DMS153 (cell line): ENCODE data around the gene ALG2.
A peak's percentile ranks its signal among the peaks of the same experiment; 100 is the strongest.
"Not testable (repeated sequence)": the region's sequence is repeated elsewhere in the genome, so short reads cannot be mapped to it uniquely, and the experiment has no call there.

Experiments
- DNase-seq: peaks from one replicate; lab custom pipeline; 2025; lab: John Stamatoyannopoulos, UW

Gene ALG2

DNA sequence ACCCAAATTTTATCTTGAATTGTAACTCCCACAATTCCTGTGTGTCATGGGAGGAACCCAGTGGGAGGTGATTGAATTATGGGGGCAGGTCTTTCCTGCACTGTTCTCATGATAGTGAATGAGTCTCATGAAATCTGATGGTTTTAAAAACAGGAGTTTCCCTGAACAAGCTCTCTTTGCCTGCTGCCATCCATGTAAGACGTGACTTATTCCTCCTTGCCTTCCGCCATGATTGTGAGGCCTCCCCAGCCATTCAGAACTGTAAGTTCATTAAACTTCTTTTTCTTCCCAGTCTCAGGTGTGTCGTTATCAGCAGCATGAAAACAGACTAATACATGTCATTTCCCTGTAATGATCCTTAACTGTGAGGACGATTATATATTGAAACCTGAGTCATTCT is 16.1 kb upstream of the ALG2 start:
- not testable (repeated sequence) for DNase-seq

DNA sequence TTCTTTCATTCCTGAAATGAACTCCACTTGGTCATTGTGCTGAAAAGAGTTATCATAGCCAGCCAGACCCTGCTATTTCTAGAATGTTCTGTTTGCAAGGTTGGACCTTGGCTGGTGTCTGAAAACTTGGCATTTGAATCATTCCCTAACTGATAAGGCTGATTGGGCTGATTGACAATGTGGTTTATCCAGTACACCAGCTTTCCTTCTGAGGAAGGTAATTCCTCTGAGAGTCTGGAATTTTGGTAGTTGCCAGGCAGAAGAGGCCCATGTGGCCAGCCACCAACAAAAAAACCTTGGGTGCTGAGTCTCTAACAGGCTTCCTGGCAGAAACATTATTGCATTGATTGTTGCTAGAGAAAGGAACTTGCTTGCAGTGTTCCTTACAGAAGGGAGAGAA is 15.6 kb upstream of the ALG2 start:
- DNase-seq: no peak

DNA sequence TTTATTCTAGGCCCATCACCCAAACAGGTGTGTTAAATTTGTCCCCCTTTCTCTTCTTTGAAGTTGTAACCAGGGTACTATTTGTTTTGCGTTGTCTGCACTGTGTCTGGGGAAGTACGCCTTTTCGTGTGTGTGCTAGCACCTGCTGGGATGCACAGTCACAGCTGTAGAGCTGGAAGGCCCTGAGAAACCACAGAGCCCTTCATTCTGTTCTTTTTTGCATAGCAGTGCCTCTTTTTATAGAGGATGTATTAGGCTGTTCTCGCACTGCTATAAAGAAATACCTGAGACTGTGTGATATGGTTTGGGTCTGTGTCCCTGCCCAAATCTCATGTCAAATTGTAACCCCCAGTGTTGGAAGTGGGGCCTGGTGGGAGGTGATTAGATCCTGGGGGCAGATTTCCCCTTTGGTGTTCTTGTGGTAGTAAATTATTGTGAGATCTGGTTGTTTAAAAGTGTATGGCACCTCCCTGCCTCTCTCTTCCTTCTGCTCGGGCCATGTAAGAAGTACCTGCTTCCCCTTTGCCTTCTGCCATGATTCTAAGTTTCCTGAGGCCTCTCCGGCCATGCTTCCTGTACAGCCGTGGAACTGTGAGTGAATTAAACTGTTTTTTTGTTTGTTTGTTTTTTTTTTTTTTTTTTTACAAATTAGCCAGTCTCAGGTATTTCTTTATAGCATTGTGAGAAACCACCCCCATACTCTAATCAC is 14.3 kb upstream of the ALG2 start:
- no peak for DNase-seq

DNA sequence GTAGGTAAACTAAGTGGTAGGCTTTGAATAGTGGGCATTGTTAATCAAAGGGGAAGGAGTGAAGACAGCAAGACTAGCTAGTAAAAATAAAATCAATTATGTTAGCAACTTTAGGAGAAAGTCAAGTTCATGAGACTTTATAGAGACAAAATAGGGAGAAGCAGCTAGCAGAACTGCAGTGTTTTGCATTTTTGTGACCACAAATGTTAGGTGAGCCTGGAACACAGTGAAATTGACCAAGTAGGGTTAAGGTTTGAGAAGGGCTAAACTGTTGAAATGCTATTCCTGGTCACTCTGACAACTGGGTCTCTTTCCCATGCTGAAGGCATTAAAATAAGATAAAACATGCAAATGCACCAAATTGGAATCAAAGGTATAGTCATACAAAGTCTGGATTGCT is 13.3 kb upstream of the ALG2 start:
- DNase-seq: no peak

DNA sequence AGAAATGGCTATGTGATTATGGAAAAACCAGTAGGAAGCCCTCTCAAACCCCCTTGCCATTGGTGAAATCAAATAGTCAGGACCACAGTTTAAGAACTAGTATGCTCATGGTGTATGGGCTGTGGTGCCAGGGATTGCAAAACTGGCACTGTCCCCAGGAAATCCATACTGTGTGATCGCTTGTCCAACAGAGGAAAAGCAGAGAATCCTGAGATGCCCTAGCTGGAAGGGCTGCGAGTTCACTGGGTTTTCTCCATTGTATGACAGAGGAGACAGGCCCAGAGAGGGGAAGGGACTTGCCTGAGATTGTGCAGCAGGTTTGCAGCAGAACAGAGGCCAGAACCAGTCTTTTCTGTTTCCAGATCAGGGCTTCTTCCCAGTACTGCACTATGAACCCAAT is 12.9 kb upstream of the ALG2 start:
- DNase-seq: no peak

DNA sequence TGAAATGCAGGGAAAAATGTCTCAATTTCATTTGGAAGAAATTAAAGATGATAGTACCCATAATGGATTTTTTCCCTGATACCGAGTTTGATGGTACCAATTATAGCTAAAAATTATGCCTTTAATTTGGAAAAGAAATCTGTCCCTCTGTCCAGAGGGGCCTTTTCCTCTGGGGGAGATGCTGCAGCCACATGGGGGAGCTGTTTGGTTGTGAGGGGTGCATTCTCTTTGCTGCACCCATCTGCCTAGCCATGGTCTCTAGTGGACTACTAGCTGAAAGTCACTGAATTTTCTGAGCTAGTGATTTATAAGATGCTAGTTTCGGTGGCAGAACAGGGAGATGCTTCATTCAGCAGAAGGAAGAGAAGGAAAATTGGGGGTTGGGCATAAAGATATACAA is 10.0 kb upstream of the ALG2 start:
- no peak for DNase-seq

DNA sequence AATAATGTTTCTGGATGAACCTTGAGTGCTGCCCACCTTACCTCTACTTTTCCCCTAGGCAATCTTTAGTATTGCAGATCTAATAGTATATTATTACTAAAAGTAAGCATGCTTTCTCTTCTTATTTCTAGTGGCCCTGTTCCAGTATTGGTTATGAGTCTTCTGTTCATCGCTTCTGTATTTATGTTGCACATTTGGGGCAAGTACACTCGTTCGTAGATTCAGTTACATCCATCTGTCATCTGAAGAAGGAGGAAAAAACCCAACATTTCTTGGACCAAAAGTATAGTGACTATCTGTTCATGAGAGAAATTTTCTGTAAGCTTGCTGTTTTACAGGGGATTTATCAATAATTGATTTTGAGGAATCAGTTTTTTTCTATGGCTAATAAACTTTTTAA is 8.5 kb upstream of the ALG2 start:
- no peak for DNase-seq

DNA sequence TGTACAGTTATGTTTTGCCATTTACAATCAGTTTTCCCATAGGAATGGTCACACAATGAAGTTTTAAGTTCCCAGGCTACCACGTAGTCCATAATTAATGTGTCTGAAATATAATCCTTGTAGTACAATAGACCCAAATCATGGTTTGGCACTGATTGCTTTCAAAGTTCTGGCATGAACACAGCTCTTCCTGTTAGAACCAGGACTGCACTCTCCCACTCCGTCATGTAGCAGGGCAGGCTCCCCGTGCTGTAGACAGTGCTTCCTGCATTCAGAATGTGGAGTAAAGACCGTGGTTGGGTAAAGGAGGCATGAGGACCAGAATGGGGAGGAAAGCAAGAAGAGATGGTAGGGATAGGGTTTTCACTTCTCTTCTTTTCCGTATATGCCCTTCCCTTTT is 4.3 kb upstream of the ALG2 start:
- DNase-seq: no peak

DNA sequence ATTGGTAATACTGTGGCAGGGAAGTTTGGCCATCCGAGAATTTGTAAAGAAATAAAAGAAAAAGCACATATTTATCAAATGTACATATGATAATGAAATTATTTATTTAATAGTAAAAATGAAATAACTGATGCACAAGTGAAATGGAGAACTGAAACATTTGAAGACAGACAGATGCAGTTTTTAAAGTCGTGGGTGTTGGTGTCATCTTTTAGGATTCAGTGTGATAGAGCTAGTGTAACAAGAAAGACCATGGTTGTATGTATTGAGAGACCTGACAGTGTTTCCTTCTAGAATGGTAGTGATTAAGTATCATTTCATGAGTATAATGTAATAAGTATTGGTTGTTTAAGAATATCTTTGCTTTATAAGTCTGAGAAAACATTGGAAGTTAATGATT is 2.7 kb upstream of the ALG2 start:
- no peak for DNase-seq

DNA sequence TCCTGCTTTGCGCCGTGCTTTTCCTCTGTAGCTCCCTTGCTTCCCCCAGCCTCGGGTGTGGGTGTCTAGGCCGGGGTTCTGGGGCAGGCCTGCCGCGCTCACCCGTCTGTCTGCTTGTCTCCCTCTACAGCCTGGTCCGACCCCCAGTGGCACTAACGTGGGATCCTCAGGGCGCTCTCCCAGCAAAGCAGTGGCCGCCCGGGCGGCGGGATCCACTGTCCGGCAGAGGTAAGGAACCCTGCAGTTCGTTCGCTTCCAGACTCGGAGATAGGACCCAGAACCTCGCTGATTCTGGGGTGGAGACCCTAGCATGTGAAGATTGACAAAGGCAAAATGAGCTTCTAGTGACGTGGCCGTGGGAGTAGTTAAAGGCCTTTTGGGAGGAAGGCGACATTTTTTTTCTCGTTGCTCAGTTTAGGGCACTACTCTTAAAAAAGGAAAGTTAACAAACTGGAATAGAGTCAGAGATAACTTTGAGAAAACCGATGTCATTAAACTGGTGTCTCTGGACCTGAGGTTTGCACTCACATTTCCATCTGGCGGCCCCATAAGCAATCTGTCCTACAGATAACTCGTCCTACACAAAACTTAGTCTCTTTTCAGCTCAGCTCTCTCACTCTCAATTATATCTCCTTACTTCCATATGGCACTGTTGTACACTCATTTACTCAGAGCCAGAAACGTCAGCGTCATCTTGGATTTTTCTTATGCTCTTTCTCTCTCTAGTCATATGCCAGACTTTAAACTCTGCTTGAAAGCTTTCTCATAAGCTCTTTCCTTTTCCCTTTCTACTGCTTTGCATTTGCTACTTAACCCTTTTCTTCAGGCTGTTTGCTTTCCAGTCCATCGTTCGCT is 901 bp upstream of the ALG2 start:
- no peak for DNase-seq

DNA sequence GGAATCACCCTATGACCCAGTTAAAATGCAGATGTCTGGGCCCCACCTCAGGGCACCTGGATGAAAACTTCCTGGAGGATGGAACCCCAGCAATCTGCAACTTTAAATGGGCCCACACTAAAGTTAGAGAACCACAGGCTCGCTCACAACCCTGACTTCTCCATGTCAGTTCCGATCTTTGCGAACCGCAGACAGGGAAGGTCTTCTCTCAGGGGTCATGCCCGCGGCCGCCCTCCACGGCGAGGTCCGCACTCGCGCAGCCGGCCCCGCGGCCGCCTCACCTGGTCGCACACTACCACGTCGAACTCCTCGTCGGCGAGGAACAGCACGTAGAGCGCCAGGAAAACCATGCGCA is 499 bp downstream of the ALG2 start:
- no peak for DNase-seq

DNA sequence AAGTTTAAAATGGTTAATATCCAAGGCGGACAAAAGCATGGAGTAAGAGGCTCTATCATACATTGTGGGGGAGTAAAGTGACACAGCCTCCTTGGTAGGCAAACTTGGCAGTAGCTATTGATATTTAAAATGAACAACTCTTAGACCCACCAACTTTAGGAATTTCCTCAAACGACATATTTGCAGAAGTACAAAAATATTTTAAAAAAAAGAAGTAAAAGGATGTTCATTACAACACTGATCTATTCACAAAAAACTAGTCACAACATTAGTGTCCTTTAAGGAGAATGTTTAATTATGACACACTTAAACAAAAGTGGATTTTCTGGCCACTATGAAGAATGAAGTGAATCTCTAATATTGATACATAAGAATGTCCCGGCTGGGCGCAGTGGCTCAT is 1.7 kb downstream of the ALG2 start:
- no peak for DNase-seq

DNA sequence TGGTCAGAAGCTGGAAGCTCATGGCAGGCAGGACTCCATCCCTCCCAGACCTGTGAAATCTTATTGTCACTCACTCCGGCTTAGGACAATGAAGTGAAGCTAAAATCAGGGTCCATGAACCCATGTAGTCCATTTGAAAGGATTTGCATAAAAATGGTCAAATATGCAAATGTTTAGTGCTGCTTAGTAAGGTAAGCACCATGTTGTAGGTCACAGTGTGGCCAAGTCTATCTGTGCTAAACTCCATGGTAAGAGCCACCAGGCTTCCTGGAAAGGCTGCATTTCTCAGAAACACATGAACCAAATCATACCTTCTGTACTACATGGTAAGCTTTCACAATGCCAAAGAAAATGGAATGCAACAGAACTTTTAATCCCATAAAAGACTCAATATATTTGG is 5.7 kb downstream of the ALG2 start:
- no peak for DNase-seq

DNA sequence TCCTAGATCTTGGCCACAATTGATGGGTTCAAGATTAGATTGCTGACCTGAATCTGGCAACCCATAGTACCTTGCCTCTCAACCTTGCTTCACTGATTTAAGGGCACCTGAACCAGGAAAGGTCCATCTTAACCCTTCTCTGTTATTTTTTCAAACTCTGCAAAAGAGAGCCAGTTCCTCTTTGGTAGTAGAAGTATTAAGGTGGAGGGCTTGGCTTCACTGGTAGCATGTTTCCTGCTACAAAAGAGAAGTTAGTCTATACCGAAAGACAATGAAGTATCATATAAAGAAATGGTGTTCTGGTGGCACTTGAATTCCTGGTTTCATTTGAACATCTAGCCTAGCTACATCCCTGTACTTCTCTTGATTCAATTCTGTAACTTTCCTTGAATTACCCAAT is 8.5 kb downstream of the ALG2 start:
- DNase-seq: no peak

DNA sequence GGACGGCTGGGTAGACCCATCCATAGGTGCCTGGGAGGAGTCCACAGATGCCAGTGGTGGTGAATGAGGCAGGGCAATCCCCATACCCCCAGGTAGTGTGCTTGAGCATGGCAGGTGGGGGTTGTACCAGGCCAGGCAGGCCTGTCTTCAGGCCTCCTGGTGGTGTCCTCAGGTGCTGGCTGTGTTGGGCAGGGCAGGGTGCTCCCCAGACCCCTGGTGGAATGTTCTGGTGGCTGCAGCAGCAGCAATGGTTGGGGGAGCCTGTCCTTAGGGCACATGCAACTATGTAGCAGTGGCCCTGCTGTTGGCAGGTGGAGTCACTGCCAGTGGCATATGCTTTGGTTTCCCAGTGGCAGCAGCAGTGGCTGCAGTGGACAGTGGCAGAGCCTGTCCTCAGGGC is 10.0 kb downstream of the ALG2 start:
- no peak for DNase-seq

DNA sequence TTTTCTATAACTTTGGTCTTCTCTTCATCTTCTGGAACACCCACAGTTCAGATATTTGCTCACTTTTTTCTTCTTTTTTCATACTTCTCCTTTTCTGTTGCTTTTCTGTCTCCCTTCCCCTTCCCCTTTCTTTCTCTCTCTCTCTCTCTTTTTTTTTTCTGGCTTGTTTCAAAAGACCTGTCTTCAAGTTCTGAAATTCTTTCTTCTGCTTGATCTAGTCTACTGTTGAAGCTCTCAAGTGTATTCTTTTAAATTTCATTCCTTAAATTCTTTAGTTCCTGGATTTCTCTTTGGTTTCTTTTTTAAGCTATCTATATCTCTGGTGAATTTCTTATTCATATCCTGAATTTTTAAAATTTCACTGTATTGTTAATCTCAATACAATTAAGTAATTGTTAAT is 11.2 kb downstream of the ALG2 start:
- no peak for DNase-seq

DNA sequence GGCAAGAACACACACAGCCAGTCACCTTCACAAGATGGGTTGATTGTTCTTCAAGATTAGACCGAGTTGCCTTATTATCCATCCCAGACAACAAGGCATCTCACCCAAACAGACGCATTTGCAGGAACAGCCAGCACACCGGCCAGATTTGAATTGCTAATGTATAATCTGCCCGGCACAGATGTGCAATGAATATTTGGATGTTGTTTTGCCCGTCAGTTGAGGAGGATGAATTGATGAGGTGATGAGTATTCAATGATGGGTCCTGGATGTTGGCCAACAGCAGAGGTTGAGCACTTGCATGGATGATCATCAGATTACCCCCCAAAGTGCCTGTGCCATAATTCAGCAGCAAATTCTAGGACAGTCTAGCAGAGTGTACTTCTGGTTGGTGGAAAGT is 20.1 kb downstream of the ALG2 start:
- DNase-seq: no peak

DNA sequence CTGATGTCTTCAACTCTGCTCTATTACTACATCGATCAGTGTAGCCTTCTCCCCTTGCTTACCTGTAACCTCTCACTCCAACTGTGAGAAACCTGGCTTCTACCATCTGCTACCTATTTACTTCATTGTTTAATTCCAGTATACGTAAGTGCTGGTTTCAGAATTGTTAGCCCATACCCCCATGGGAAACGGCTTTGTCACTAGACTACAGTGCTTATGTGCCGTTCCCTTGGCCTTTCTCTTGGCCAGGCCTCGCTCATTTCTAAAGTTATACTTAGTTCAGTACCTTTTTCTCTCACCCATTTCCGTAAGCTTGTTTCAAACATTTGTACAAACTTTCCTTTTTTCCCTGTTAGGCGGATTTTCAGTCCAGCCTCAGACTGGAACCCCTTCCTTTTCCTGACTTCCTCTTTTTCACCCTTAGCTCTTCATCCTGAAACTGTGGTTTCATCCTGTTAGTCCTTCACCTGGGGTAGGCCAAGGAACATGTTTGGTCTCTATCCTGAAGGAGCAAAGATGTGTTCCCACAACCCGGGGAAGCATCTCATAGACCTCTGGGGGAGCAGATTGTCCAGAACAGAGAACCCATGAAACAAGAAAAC is 21.7 kb downstream of the ALG2 start:
- DNase-seq: peak; percentile 54

DNA sequence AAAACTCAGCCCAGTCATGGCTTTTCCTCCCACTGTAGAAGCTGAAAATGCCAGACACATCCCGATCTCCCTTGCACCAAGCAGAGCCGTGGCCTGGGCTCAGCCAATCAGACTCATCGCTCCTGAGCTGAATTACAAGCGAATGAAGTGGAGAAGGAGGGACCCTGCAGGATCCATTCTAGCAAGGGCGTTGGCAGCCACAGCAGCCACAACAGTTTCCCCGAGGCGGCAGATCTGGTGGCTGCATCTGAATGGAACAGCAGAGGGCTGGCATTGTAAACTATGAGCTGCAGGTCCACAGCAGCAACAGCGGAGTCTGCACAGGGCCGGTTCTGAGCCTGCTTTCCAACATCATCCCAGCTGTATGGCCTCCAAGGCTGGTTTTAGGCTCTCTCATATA is 23.8 kb downstream of the ALG2 start:
- peak; percentile 24 for DNase-seq

DNA sequence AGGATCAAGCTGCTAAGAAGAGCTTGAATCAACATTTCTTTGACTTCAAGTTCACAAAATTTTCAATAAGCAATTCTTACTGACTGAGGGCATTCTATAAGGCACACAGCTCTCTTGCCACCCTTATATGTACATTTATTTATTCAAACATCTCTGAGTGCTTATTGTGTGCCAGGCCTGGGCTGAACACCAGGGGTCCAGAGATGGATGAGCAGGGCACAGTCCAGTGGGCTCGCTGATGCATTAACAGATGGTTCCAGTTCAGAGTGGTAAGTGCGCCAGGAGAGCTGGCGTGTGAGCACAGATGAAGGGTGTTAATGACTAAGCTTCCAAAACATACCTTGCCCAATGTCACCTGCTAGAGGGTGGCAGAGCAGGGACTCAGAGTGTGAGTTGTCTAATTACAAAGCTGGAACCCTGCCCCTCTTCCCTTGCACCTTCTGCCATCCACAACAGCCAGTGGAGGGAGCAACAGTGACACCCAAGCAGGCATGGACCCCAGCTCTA is 24.6 kb downstream of the ALG2 start:
- DNase-seq: no peak

DNA sequence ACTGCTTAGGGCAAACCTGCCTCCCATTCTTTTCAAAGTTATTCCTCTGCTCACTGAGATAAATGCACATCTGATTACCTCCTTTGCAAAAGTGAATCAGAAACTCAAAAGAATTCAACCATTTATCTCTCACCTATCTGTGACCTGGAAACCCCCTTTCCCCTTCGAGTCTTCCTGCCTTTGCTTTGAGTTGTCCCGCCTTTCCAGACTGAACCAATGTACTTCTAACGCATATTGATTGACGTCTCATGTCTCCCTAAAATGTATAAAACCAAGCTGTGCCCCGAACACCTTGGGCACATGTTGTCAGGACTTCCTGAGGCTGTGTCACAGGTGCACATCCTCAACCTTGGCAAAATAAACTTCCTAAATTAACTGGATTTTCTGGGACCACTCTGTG is 25.3 kb downstream of the ALG2 start:
- DNase-seq: not testable (repeated sequence)

DNA sequence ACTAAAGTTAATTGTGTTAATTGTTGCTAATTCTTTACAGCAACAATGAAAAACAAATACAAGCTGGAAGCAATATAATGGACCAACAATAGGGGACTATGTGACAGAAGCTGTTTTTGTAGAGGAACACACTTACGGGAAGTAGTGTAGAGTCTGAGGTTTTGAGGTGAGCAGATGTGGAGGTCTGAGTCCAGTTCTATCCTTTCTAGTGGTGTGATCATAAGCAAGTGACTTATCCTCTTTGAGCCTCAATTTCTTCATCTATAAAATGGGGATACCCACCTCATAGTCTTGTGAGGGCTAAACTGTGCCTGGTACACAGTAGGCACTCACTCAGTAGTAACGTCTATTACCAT is 28.3 kb downstream of the ALG2 start:
- DNase-seq: no peak

DNA sequence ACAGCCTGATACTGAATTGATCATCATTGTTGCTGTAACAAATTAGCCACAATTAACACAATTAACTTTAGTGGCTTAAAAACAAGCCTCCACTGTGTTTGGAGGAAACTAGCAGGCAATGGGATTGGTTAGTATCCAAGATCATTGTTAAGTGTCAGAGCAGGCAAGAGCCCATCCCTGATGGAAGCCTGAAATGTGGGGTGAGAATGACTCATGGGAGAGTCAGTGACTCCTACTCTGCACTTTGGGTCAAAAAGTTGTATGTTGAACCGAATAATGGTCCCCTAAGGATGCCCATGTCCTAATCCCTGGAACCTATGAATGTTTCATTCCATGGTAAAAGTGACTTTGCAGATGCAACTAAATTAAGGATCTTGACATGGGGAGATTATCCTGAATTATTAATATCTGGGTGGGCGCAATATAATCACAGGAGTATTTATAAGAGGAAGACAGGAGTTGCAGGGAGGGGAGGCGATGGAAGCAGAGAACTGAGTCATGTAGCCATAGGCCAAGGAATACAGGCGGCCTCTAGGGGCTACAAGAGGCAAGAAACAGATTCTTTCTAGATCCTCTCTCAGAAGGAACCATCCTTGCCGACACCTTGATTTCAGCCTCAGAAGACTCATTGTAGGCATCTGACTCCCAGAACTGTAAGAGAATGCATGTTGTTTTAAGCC is 28.8 kb downstream of the ALG2 start:
- DNase-seq: no peak
